ENCODE results near the gene CFAP100.

Gene CFAP100

DNA sequence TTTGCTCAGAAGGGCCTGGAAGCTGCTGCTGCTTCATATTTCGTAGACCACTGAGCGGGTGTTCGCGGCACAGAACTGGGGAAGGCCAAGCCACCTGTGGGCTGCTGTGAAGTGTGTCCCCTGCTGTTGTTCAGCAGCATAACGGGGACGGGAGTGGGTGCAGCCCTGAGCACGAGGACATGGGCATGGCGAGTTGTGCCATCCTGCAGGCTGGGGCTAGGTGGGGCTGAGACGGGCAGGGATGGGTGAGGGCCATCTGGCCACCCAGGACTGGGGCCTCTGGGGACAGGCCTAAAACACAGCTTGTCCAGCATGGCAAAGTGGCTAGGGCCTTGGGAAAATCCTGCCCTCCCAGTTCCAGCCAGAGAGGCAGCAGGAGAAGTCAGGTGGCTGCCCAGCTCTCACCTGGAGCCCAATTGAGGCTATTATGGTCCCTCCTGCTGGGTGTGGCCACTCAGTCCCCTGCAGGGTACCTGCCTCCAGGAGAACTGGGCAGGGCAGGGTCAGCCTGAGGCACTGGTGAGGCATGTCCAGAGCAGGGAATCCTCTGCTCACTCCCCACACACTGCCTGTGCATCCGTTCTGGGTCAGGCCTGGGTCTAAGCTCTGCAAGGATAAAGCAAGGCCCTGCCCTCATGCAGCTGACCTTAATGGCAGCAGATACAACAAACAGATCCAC is 29.5 kb downstream of the CFAP100 start:
- no peak for DNase-seq

GRCh38 chr3:126424751-126425150 is 30.0 kb downstream of the CFAP100 start:
- no peak for DNase-seq

DNA sequence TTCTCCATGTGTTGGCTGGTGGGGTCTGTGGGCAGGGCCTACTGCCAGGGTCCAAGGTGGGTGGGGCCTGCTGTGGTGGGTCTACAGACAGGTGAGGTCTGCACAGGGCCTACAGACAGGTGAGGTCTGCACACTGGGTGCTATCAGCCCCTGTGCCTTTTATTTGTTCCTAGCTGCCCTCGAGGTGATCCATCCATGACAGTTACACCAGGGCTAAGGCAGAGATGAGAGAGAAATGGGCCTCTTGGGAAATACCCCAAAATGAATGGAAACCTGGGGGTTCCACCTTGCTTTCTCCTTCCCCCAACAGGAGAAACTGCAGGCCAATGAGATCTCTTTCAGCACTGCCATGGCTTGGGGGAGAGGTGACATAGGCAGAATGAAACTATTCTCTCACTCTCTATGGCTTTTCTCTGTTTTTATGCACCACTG is 36.4 kb downstream of the CFAP100 start:
- DNase-seq = no peak

GRCh38 chr3:126432361-126433104 is 37.8 kb downstream of the CFAP100 start:
- no peak for DNase-seq

- DNase-seq = no peak
Measured at GRCh38 chr3:126433105-126433430, 38.4 kb downstream of the CFAP100 start.

DNA sequence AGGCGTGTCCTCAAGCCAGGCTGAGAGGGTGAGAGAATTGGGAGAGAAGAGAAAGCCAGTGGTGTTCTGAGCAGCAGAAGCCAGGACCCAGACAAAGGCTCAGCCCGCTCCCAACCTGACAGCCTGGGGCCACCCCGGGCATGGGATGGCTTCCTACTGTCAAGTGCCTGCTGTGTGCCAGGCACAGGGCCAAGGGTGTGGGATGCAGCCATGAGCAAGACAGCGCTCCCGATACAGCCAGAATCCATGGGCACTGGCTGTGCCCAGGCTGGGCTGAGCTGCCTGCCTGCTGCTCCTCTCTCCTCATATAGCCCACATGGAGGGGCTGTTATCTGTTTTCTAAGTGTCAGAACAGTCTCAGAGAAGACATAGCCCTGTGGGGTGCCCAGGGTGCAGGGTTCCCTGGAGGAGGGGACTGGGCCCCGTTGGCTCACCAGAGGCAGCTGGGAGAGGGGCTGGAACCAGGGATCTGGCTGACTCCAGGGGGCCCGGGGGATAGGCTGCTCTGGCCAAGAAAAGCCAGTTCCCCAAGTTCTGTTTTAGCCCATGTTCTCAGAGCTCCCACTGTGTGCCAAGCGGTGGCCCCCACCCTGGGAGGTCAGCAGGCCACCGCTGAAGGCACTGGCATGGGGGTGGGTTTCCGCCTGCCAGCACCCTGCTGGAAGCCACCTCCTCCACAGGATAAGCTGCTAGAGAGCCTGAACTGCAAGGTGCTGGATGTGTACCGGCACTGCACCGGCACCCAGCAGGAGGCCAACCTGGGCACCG is 39.0 kb downstream of the CFAP100 start:
- DNase-seq = no peak

GRCh38 chr3:126434264-126434590 is 39.5 kb downstream of the CFAP100 start:
- DNase-seq = no peak

DNA sequence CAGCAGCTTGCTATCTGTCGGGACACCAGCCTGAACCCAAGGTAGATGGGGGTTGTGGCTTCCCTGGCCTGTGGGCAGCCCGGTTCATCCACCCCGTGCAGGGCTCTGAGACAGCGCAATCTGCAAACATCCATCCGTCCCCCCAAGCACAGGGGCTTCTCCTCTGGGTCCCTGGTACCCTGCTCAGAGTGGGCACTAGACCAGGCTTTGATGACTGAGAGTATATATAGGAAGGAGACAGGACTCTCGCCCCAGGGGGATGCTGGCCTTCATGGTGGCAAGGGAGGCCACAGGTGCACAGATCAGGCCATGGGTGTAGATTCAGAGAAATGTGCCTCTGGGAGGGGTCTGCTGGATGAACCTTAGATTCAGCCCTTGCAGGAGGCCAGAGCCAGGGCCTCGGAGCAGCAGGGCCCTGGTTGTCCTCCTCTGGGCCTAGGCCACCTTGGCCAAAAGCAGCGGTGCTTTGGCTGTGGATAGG is 40.3 kb downstream of the CFAP100 start:
- DNase-seq = no peak

GRCh38 chr3:126435456-126436315 is 41.0 kb downstream of the CFAP100 start:
- no peak for DNase-seq

DNA sequence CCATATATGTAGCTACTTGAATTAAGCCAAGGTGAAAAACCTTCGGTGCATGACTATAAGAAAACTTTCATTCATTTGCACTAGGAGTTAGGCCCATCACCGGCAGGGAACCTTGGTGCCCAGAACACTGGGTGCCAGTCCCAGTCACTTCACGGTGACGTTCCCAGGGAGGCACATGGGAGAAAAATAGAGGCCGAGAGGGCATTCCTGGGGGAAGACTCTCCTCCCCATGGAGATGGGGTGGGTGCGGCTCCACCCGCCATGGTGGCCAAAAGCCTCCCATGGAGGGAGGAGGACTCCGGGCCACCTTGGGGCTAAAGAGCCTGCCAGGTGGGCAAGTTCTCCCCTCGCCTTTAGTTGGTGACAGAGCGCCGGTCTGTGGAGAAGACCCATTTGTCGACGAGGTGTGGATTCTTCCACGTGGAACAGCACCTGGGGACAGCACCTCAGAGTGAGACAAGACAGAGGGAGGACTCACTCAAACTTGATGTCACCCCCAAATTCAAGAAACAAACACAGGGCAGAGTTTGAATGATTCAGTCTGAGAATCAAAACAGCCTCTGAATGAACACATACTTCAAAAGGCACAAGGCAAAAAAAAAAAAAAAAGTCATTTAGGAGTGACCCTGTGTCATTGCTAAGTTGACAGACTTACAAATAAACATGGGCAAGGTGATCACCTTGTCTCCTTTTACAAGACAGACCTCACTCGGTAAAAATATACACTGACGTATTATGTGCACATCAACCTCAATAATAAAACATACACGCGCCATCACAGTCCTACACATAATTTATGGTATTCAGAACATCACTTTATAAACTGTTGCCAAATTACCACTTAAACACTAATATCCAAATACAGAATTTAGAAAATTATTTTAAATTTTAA is 42.4 kb downstream of the CFAP100 start:
- DNase-seq = no peak

GRCh38 chr3:126438186-126438585 is 43.5 kb downstream of the CFAP100 start:
- DNase-seq = no peak

DNA sequence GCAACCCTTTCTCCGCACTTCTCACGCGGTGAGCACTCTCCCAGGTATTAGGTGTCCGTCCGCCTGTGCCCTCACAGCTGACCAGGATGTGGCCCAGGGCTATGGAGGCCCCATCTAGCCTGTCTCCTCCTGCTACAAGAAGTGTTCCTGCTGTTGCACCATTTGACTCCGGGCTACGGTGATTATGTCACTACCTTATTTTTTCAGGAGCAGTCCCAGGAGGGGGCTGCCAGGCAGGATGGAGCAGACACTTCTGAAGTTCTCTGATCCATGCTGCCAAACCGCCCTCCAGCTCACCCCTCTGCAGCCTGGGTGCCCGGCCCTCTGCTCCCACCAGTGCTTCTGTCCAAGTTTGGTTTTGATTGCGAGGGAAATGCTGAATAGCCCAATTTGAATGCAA is 44.0 kb downstream of the CFAP100 start:
- no peak for DNase-seq

GRCh38 chr3:126439346-126439967 is 44.7 kb downstream of the CFAP100 start:
- no peak for DNase-seq

- no peak for DNase-seq
Measured at GRCh38 chr3:126439968-126440708, 45.4 kb downstream of the CFAP100 start.

- no peak for DNase-seq
Measured at GRCh38 chr3:126440709-126440995, 45.9 kb downstream of the CFAP100 start.

- no peak for DNase-seq
Measured at GRCh38 chr3:126441256-126441880, 46.7 kb downstream of the CFAP100 start.

- DNase-seq = no peak
Measured at GRCh38 chr3:126442094-126442855, 47.6 kb downstream of the CFAP100 start.

DNA sequence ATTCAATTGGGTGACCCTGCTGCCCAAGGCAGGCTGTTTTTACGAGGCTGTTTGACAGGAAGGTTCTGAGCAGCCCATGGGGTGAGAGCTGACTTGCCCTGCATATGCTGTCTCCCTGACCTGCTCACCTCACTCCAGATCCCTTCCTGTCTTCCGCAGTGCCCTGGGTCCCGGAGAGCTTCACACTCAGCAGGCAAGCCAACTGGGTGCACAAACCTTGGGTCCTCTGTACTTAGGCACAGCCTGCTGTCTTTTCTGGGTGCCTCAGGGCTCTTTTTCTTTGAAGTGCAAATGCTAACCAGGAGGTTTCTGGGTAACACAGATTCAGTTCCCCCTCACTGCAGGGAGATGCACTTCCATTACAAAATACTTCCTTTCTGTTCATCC is 48.1 kb downstream of the CFAP100 start:
- DNase-seq = no peak

- no peak for DNase-seq
Measured at GRCh38 chr3:126445506-126445905, 50.8 kb downstream of the CFAP100 start.

- no peak for DNase-seq
Measured at GRCh38 chr3:126446301-126446700, 51.6 kb downstream of the CFAP100 start.

All from NCI-H524 treated with DMSO at 0.1 percent for 48 hours (cell line).